ENCODE data around the gene CHPF. TPM values are rescaled to one million over a fixed set of nuclear protein-coding genes. Genes with fewer than 3 reads are reported as not detected.

Gene CHPF
- total RNA-seq, 1 donor from 2014 or later, result 4.7 TPM

DNA sequence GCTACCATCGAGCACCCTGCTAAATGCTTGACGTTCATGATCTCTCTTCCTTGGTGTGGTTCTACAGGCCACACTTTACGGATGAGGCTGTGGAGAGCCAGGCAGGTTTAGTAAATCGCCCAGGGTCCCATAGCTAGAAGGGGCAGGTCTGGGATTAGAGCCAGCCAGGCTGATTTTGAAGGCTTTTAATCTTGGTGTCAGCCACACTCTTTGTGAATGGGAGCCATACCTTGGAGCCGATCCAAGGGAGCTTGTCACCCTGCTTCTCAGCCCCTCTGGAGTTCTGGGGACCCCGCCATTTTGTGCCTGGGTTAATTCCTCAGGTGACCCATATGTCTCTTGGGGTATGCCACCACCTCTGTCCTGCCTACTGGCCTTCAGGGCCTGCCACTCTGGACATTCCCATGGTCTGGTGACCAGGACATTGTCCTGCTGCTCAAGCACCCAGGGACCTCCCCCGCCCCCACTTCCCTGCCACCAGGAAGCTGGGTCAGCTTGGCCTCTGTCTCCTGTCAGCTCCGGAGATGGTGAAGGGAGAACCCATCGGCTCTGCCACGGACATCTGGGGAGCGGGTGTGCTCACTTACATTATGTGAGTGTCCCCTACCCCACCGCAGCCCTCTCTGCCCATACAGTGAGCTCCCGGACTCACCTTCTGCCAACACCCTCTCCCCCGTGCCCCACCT is 52.2 kb downstream of the CHPF start:
- CTCF ChIA-PET, result interaction anchor here (5.7 kb wide), 1 partner anchor 39 kb away, joined by 63 read pairs; no protein-coding TSS in a partner anchor
- H3K27ac Mint-ChIP-seq, result no peak overlapping the region

DNA sequence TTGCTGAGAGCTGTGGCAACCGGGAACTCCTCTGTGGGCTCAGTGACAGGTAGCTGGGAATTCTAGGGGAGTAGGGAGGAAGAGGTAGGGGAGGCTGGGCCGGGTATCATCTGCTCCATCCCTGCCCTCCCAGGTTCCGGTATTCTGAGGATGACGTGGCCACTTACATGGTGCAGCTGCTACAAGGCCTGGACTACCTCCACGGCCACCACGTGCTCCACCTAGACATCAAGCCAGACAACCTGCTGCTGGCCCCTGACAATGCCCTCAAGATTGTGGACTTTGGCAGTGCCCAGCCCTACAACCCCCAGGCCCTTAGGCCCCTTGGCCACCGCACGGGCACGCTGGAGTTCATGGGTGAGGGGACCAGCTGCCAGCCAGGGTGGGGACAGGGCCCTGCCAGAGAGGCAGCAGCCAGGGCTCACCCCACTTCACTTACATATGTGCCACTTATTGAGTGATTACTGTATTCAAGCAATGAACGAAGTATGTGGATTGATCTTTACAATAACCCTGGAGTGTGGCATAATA is 52.9 kb downstream of the CHPF start:
- peaks cover 2% of the 10 kb centered on the region for H3K4me1 Mint-ChIP-seq
- DNase-seq (no peak), ATAC-seq (ENCODE audit: low read depth) (no peak)
- no peaks in the 10 kb centered on the region for H3K9me3 Mint-ChIP-seq
- TF ChIP-seq, protein P1, sequence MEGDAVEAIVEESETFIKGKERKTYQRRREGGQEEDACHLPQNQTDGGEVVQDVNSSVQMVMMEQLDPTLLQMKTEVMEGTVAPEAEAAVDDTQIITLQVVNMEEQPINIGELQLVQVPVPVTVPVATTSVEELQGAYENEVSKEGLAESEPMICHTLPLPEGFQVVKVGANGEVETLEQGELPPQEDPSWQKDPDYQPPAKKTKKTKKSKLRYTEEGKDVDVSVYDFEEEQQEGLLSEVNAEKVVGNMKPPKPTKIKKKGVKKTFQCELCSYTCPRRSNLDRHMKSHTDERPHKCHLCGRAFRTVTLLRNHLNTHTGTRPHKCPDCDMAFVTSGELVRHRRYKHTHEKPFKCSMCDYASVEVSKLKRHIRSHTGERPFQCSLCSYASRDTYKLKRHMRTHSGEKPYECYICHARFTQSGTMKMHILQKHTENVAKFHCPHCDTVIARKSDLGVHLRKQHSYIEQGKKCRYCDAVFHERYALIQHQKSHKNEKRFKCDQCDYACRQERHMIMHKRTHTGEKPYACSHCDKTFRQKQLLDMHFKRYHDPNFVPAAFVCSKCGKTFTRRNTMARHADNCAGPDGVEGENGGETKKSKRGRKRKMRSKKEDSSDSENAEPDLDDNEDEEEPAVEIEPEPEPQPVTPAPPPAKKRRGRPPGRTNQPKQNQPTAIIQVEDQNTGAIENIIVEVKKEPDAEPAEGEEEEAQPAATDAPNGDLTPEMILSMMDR (IDR thresholded peaks at IDR 0.05), result no peak
- H3K4me3 Mint-ChIP-seq, result no peak overlapping the region
- no peaks in the 10 kb centered on the region for H3K36me3 Mint-ChIP-seq (ENCODE audit: low read depth)
- H3K27ac Mint-ChIP-seq, result no peak overlapping the region
- POLR2A ChIA-PET, result no interaction called here
- CTCF ChIA-PET, result no interaction called here
- H3K27me3 Mint-ChIP-seq, result peaks cover 51% of the 10 kb centered on the region
- intact Hi-C loops (cut with micrococcal nuclease), result loop anchor here (10.0 kb wide), 1 partner anchor 1714 kb away; no protein-coding TSS in a partner anchor

More for the DNA sequence above, 52.2 kb downstream of the CHPF start:
- intact Hi-C loops (cut with micrococcal nuclease), result loop anchor here (10.0 kb wide), 1 partner anchor 1713 kb away; no protein-coding TSS in a partner anchor
- TF ChIP-seq, protein P1 (IDR thresholded peaks at IDR 0.05), result no peak
- H3K27me3 Mint-ChIP-seq, result peaks cover 48% of the 10 kb centered on the region
- peaks cover 6% of the 10 kb centered on the region for H3K4me1 Mint-ChIP-seq
- DNase-seq (no peak), ATAC-seq (ENCODE audit: low read depth) (no peak)
- no peaks in the 10 kb centered on the region for H3K9me3 Mint-ChIP-seq
- POLR2A ChIA-PET, result no interaction called here
- no peaks in the 10 kb centered on the region for H3K36me3 Mint-ChIP-seq (ENCODE audit: low read depth)
- H3K4me3 Mint-ChIP-seq, result no peak overlapping the region

DNA sequence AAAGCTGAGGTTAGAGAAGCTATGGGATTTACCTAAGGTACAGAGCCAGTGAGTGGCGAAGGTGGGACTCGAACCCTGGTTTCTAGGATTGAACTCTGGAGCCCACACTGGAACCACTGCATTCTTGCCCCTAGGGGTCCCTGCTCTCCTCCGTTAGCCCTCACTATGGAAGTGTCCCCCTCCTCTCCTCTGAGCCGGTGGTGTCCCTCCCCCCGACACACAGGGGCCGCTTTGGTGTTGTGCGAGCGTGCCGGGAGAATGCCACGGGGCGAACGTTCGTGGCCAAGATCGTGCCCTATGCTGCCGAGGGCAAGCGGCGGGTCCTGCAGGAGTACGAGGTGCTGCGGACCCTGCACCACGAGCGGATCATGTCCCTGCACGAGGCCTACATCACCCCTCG is 53.4 kb downstream of the CHPF start:
- TF ChIP-seq, protein P1 (IDR thresholded peaks at IDR 0.05), result no peak
- Mint-ChIP-seq H3K27me3 (peaks cover 52% of the 10 kb centered on the region), H3K36me3 (ENCODE audit: low read depth) (no peaks in the 10 kb centered on the region), H3K4me1 (no peaks in the 10 kb centered on the region), H3K4me3 (no peak overlapping the region), H3K27ac (no peak overlapping the region), H3K9me3 (no peaks in the 10 kb centered on the region)
- ChIA-PET CTCF (no interaction called here), POLR2A (no interaction called here)
- intact Hi-C loops (cut with micrococcal nuclease), result loop anchor here (10.0 kb wide), 1 partner anchor 1715 kb away; no protein-coding TSS in a partner anchor
- ATAC-seq (ENCODE audit: low read depth), result no peak
- no peak for DNase-seq

DNA sequence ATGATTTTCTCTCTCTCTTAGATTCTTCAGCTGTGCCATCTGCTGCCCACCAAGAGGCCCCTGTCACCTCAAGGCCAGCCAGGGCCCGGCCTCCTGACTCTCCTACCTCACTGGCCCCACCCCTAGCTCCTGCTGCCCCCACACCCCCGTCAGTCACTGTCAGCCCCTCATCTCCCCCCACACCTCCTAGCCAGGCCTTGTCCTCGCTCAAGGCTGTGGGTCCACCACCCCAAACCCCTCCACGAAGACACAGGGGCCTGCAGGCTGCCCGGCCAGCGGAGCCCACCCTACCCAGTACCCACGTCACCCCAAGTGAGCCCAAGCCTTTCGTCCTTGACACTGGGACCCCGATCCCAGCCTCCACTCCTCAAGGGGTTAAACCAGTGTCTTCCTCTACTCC is 54.3 kb downstream of the CHPF start:
- ATAC-seq (ENCODE audit: low read depth), result no peak
- H3K9me3 Mint-ChIP-seq, result no peaks in the 10 kb centered on the region
- peaks cover 49% of the 10 kb centered on the region for H3K27me3 Mint-ChIP-seq
- no peak for DNase-seq
- intact Hi-C loops (cut with micrococcal nuclease), result no loop called here
- TF ChIP-seq, protein P1 (IDR thresholded peaks at IDR 0.05), result no peak
- H3K4me1 Mint-ChIP-seq, result peaks cover 3% of the 10 kb centered on the region
- H3K36me3 Mint-ChIP-seq (ENCODE audit: low read depth), result no peaks in the 10 kb centered on the region
- no peak overlapping the region for H3K27ac Mint-ChIP-seq
- ChIA-PET CTCF (no interaction called here), POLR2A (no interaction called here)
- no peak overlapping the region for H3K4me3 Mint-ChIP-seq

Other genes starting within 250 kb of the CHPF start
- not detected in 2 replicates for gene PTPRN, start 234.4 kb downstream of the CHPF start, total RNA-seq
- gene RESP18, start 211.1 kb downstream of the CHPF start, total RNA-seq, result not detected in 2 replicates
- 89.0 and 93.4 TPM in 2 replicates for gene DNPEP, start 155.9 kb downstream of the CHPF start, total RNA-seq
- not detected in 2 replicates for gene DES, start 125.4 kb downstream of the CHPF start, total RNA-seq
- gene SPEG, start 109.0 kb downstream of the CHPF start, total RNA-seq, result 0.09 and 0.42 TPM in 2 replicates
- gene GMPPA, start 44.9 kb downstream of the CHPF start, total RNA-seq, result 32.9 and 33.0 TPM in 2 replicates
- gene ASIC4, start 29.3 kb downstream of the CHPF start, total RNA-seq, result 0.15 TPM in 1 of 2 replicates, not detected in the other
- gene TMEM198, start 219 bp upstream of the CHPF start, total RNA-seq, result 0.86 and 1.2 TPM in 2 replicates
- not detected in 2 replicates for gene OBSL1, start 27.7 kb upstream of the CHPF start, total RNA-seq
- not detected in 2 replicates for gene INHA, start 28.5 kb upstream of the CHPF start, total RNA-seq
- gene STK11IP, start 54.0 kb upstream of the CHPF start, total RNA-seq, result 43.3 and 53.6 TPM in 2 replicates
- not detected in 2 replicates for gene SLC4A3, start 83.8 kb upstream of the CHPF start, total RNA-seq